HG03060 (cell line): ENCODE results near the gene TBCEL.
"Not testable (repeated sequence)": the region's sequence is repeated elsewhere in the genome, so short reads cannot be mapped to it uniquely, and the experiment has no call there.

ENCODE experiments used
- ATAC-seq: cut with Tn5 transposase; IDR thresholded peaks from one replicate; pipeline ENCODE4 v1.9.1; 2021; ENCODE audit warnings: low read depth, moderate number of reproducible peaks; ENCODE audit not compliant: unreplicated experiment

Gene TBCEL

DNA sequence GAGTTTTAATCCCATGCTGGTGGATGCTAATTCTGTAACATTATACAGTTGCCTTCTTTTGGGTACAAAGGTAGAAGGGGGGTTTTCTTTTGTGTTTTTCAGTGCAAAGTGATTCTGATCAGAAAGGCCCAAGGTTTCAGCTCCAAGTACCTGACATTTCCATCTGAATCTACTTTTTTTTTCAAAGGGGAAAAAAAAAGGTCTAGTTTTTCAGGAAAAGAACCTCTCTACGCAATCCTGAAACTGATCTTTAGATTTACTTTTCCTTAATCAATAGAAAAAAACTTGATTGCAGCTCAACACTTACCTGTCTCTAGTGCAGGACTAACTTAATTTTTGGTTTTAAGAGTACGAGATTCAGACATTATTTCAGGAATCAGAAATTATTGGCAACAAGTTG is 77.0 kb downstream of the TBCEL start, which contains the start of gene TECTA:
TECTA (plus strand) TSS at position 301 of the 400 bp plus-strand sequence. CDS start 1,423 bp downstream, outside the sequence.
- ATAC-seq: no peak

DNA sequence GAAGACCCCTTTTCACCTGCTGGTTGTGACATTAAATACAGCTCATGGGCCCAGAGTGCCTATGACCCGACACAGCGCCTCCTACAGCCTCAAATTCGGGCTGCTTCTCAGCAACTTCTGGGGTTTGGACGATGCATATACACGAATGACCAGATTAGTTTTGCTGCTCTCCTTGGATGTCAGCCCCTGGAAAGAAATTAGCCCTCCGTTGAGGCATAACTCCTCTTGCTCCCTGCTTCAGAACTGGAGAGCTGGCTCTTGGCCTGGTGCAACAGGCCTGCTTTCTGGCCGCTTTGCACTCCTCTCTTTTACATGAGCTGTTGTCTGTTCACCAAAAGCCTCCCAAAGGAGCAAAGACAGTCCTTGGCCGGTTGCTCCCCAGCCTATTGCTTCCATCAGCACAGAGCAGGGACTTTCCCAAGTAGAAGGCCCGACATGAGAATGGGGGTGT is 80.4 kb downstream of the TBCEL start:
- ATAC-seq: no peak

DNA sequence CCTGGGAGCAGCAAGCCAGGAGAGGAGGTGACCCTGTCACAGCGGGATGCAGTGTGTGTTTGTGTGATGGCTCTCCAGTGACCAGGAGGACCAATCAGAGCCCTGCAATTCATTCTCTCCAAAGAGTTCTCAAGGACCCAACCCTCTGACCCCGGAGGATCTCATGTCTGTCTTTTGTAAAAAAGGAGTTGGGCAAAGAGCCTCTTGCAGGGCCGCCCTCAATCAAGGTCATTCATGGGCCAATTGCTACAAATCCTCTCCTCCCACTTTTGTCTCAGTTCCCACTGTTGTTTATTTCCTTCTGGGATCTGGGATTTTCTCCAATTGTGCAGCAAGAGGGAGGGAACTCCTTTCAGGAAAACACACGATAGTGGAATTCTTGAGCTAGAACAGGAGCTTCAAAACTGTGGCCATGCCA is 81.2 kb downstream of the TBCEL start:
- ATAC-seq: no peak

DNA sequence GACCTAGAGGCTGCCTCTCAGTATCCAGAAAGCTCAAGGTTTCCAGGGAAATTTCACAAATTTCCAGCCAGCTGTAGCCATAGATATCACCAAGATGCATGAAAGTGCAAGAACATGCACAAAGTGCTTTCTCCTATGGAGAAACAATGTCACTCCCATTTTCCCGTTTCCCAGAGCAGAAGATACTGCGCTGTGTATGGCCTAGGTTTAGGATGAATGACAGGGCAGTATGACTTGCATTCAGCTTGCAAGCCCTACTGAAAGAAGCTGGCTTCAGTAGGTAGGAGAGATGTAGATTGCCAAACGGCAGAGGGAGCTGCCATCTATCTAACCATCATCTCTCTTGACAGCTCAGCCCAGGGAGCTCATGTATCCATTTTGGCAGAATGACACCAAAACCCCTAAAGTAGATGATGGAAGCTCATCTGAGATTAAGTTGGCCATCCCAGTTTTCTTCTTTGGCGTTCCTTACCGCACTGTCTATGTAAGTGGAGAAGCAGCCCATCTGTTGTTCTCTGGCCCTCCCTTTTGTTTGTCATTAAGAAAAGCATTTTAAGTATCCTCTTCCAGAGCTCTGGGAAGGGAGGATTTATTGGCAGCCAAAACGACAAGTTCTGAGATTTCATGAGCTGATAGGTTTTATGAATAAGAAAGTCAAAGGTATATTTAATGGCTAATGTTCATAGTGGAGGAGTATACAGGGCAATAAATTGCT is 81.7 kb downstream of the TBCEL start:
- ATAC-seq: no peak

DNA sequence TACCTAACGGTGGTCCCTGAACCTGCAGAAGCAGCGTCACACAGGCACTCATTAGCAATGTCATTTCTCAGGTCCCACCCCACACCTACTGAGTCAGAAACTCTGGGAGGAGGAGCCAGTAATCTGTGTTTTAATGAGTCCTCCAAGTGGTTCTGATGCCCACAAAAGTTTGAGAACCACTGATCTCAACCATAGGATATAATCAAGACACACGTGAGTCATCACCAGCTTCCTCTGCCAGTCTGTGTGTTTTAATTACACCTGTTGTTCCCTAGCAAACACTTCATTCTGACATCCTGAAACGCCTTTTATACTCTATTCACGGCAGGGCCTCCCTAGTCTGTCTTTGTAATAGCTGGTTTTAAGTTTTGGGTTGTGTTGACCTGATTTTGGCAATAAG is 82.9 kb downstream of the TBCEL start:
- no peak for ATAC-seq

DNA sequence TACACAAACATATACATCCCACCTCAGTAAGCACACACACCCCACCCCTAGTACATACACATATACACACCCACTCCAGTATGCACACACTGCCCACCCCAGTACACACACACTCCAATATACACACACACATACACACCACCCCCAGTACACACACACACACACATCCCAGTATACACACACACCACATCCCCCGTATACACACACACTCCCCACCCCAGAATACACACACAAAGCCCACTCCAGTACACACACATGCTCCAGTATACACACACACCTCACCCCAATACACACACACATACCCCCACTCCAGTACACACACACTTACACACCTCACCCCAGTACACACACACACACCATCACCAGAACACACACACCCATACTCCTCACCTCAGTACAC is 84.5 kb downstream of the TBCEL start:
- no peak for ATAC-seq

DNA sequence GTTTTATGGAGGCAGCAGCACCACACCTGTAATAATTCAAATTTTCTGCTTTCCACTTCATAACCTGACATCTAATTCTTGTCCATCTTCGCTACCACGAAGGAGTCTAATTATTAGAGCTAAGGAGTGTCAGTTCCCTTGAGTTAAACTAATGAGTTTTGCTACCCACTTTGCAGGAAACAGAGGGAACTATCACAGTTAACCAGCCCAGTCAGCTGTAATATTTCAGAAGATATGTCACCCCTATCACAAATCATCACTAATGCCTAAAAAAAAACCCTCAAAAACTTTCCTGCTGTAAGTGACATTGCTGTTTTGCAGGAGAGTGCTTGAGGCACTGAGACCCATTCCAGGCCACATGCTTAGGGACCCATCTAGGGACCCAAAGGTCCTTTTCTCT is 85.6 kb downstream of the TBCEL start:
- no peak for ATAC-seq

DNA sequence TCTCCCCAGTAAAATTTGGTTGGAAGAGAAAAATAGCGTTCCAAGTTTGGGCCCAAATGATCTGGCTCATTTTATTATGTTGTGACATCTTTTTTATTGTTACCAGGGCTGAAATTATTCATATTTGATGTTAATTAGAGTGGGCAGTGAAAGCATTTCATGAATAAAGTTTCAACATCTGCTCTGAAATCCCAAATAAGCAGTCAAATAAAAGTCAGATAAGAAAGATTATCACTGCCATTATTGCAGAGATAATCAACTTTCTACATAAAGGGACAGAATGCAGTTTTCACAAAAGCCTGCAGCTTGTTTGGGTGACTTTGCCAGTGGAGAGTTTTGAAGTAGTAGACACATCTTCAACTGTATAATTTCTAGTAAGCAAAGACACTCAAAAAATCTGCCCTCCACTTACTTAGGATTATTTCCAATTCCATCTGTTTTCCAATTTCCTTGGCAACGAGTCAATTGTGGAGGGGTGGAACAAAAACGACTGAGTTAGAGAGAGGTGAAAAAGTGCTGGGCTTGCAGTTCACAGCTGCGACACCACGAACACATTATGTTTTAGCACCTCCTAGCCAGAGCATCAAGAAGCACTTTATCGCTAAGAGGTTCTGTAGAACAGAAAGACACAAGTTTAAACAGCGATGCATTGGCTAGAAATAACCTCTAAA is 86.1 kb downstream of the TBCEL start:
- no peak for ATAC-seq

DNA sequence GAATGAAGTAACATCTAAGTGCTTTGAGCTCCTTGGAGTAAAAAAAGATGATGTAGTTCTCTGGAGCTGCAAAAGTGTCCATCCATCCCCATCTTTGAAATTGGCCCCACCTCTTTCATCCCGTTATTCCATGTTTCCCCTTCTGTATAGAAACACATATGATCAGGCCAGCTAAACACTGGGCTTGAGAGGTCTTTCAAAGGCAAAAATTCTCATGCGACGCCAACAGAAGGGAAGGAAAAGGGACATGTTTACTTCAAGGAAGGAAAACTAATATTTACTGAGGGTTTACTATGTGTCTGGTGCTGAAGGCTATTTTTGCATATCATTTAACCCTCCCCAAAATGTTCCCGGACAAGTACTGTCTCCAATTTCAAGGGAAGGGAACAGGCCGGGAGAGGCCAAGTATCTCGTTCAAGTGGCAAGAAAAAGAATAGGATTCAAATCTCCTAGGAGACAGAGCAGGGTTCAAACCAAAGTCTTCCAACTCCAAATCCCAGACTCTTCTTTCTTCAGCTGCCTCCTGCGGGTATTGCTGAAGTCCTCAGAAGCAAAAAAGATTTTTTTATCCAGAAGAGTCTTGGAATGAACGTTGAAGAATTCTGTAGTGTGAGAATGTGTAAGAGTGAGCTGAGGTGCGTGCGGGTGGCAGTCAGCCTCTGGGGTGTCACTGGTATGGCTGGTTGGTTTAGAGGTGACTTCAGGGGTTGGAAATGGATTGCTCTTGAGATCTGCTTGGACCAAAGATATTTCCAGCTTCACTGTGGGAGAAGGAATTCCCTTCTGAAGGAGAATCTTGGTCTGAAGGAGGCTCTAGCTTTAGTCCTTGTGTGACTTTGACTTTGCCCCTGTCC is 87.2 kb downstream of the TBCEL start:
- no peak for ATAC-seq

DNA sequence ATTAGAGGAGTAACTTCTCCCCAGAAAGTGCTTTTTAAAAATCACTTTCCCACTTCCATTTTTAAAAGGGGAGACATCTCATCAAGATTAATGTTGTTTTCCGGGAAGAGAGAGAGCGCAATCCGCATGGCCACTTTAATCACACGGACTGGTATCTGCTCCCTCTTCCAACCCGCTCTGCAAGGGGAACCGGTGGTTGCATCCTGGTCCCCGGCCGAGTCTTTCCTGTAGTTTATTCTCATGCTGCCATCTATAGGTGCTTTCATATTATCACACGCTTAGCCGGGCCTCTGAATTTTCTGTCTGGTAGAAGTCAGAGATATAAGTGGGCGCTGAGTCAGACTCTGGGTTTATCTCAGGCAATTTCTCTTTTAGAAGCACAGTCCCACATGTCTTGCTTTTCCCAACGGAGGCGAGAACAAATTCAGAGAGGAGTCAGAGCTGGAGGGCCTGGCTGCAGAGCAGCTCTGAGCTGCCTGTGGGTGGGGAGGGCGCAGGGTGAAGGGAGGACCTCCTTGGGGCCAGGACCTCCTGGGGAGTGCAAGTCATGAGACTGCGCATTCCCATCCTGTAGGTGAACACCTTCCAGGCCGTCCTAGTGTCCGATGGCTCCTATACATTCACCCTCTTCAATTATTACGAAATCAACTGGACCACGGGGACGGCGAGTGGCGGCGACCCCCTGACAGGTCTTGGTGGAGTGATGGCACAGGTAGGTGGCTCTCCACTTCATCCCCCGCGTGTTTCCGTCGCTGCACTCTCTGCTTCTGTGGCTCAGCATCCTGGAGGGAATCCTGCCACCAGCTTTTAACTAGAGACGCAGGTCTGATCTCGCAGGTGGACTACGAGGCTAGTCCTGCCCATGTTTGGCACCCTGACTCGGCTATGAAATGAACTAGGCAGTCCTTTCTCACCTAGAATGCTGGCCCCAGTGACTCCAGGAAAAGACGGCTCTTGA is 88.9 kb downstream of the TBCEL start:
- no peak for ATAC-seq

DNA sequence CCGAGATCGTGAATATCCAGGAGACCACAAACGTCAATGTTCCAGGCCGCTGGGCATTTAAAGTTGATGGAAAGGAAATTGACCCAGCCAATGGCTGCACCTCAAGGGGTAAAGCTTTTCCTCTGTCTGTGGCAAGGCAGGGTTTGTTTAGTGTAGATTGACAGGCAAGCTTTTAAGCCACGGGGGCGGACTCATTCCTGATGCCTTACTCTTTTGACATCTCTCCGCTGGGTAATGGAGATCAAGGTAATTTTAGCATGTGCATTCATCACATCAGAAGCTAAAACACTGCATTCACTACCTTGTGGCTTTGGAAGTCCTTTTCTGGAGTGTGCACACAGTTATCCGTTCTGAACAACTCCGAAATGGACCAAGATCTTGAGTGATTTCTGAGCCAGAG is 89.7 kb downstream of the TBCEL start:
- no peak for ATAC-seq

DNA sequence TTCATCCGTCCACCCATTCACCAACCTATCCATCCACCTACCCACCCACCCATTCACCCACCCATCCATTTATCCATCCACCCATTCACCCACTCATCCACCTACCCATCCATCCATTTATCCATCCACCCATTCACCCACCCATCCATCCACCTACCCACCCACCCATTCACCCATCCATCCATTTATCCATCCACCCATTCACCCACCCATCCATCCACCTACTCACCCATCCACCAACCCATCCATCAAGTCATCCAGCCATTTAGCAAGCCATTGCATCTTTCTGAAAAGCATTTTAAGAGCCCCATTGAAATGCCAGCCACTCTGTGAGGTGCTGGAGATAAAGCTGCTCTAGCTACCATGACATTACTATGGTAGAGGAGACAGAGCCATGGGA is 91.1 kb downstream of the TBCEL start:
- not testable (repeated sequence) for ATAC-seq

DNA sequence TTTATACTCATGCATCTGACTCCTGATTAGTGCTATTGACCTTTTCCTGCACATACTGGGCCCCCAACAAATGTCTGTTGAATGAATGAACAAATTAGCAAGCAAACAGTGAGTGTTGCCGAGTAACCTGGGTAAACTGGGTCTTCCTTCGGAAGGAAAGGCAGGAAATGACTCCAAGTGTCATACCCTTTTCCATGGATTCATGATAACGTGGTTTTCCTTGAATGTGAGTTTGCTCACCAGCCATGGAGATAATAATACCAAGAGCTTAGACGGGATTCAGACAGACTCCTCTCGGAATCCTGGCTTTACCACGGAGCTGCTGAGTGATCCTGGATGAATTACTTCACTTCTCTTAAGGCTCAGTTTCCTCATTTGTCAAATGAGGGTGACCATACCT is 93.9 kb downstream of the TBCEL start:
- ATAC-seq: no peak

DNA sequence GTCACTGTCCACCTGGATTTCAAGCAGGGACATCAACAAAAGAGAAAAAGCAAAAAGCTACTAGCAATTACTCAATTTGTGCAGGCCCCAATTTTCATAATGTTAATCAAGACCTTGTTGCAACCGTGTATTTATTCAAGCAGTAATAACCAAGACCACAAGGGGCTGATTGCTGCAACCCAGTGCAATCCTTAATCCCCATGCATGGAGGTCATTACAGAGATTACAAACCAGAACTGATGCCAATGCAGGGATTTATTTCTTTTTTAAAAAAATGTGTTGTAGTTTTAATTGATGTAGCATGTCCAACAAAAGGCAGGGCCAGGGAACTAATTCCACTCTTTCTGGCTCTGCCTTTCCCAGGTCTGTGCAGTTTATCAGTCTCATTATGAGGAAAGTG is 95.5 kb downstream of the TBCEL start:
- no peak for ATAC-seq

DNA sequence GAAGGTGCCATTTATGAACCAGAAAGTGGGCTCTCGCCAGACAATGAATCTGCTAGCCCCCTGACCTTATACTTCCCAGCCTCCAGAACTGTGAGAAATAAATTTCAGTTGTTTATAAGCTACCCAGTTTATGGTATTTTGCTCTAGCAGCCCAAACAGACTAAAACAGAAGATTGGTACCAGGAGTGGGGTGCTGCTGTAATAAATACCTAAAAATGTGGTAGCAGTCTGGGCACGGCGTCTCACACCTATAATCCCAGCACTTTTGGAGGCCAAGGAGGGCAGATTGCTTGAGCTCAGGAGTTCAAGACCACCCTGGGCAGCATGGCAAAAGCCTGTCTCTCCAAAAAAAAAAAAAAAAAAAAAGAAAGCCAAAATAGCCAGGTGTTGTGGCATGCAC is 98.4 kb downstream of the TBCEL start:
- no peak for ATAC-seq

DNA sequence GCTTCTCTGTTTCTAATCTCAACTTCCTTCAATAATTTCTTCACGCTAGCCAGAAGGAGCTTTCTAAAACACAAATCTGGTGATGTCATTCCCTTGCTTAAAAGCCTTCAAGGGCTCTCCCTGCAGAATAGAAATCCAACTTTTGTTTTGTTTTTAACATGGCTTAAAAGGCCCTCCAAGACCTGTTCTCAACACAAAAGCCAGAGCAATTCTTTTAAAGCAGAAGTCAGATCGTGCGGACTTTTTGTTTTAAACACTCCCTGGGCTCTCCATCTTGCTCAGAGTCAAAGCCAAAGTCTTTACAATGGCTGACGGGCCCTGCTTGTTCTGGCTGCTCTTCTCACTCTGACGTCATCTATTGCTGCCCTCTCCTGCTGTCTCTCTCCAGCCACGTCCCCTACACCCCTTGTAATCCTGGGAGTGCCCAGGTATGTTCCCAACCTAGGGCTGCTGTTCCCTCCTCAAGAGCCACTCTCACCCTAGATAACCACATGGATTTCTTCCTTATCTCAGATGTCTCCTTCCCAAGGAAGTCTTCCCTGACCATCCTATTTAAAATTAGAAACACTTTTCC is 99.7 kb downstream of the TBCEL start:
- ATAC-seq: no peak

DNA sequence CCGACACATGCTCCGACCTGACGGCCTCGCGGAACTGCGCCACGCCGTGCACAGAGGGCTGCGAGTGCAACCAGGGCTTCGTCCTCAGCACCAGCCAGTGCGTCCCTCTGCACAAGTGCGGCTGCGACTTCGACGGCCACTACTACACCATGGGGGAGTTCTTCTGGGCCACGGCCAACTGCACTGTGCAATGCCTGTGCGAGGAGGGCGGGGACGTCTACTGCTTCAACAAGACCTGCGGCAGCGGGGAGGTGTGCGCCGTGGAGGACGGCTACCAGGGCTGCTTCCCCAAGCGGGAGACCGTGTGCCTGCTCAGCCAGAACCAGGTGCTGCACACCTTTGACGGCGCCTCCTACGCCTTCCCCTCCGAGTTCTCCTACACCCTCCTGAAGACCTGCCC is 103.9 kb downstream of the TBCEL start:
- no peak for ATAC-seq

DNA sequence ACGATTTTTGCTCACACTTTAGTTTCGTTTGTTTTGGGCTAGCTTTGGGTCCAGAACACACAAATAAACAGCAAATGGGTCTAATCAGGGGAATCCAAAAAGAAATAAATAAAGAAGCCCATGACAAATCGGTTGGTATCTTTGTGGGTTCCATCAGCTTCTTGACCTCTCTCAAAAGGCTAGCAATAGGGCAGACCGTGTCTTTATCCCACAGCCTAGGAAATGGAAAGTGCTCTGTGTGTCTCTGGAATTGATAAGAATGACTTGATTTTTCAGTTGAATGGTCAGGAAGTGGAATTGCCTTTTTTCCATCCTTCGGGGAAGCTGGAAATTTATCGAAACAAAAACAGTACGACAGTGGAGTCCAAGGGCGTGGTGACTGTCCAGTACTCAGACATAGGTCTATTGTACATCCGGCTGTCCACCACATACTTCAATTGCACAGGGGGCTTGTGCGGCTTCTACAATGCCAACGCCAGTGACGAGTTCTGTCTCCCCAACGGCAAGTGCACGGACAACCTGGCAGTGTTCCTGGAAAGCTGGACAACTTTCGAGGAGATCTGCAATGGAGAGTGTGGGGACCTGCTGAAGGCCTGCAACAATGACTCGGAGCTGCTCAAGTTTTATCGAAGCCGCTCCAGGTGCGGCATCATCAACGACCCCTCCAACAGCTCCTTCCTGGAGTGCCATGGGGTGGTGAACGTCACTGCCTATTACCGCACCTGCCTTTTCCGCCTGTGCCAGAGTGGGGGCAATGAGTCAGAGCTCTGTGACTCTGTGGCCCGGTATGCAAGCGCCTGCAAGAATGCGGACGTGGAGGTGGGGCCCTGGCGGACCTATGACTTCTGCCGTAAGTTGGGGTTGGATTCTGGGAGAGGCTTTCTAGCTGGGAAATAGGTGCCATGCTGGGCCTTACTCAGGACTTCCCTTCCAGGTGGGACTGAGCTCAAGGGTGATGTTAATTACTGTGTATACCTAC is 105.7 kb downstream of the TBCEL start:
- ATAC-seq: no peak

DNA sequence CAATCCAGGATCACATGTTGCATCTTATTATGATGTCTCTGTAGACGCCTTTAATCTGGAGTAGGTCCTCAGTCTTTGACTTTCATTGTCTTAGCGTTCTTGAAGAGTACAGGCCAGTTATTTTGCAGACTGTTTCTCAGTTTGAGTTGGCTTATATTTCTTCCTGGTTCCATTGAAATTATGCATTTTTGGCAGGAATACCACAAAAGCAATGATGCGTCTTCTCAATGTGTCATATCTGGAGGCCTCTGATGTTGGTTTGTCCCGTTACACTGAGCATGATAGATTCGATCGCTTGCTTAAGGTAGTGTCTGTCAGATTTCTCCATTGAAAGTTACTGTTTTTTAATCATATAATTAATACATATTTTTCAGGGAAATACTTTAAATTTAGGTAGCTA is 107.8 kb downstream of the TBCEL start:
- no peak for ATAC-seq
